Stomach (tissue), 4 donors: ENCODE measurements around the gene SHISA5.

Source experiments
- CTCF ChIP-seq, 7 experiments: fragments of 450-650 bp in 4 of 7; fragments of 200-600 bp in 3 of 7; sonication (generic) in 3 of 7; IDR thresholded peaks; one replicate each; pipeline ENCODE4 v1.5.1; 2016 to 2019; ENCODE audit warnings: antibody characterized with exemption in 7 of 7, control low read depth in 2 of 7, mild to moderate bottlenecking in 1 of 7
- EP300 ChIP-seq: sonication (generic); formaldehyde crosslinking; IDR thresholded peaks from one replicate; pipeline ENCODE4 v1.6.1; 2017; ENCODE audit warnings: antibody characterized with exemption
- POLR2A ChIP-seq, 4 donors: fragments of 450-650 bp; IDR thresholded peaks; one replicate each; pipeline ENCODE4 v1.6.1; 2016; ENCODE audit warnings: antibody characterized with exemption in 4 of 4, control low read depth in 2 of 4, mild to moderate bottlenecking in 1 of 4, moderate library complexity in 1 of 4
- POLR2AphosphoS5 ChIP-seq, 3 donors: sonication (generic); formaldehyde crosslinking; IDR thresholded peaks; one replicate each; pipeline ENCODE4 v1.6.1; 2016; ENCODE audit warnings: antibody characterized with exemption in 3 of 3

- no peak for TF ChIP-seq CTCF (IDR thresholded peaks at IDR 0.05)
- TF ChIP-seq EP300: no peak
- no peak for TF ChIP-seq POLR2A (IDR thresholded peaks at IDR 0.05)
- TF ChIP-seq POLR2AphosphoS5 (IDR thresholded peaks at IDR 0.05): no peak
Observed at GRCh38 chr3:48467473-48468267, 36.3 kb downstream of the SHISA5 start.
